Ishikawa (cell line): ENCODE results near the gene LTF.

ENCODE experiments used
- CEBPB ChIP-seq: IDR thresholded peaks from 2 replicates; pipeline ENCODE4 v1.6.1; 2012
- CREB1 ChIP-seq: IDR thresholded peaks from 2 replicates; pipeline ENCODE4 v1.6.1; 2012; ENCODE audit warnings: low read depth
- EP300 ChIP-seq: IDR thresholded peaks from 2 replicates; pipeline ENCODE4 v1.6.1; 2012; ENCODE audit warnings: borderline replicate concordance
- FOXM1 ChIP-seq: IDR thresholded peaks from 2 replicates; pipeline ENCODE4 v1.6.1; 2012; ENCODE audit warnings: low read depth, borderline replicate concordance
- TAF1 ChIP-seq: IDR thresholded peaks from 2 replicates; pipeline ENCODE4 v1.6.1; 2012; ENCODE audit warnings: low read depth, mild to moderate bottlenecking
- TCF12 ChIP-seq: IDR thresholded peaks from 2 replicates; pipeline ENCODE4 v1.6.1; 2012; ENCODE audit warnings: low read depth
- TEAD4 ChIP-seq: IDR thresholded peaks from 2 replicates; pipeline ENCODE4 v1.6.1; 2012
- YY1 ChIP-seq: IDR thresholded peaks from 2 replicates; pipeline ENCODE4 v1.6.1; 2012; ENCODE audit warnings: low read depth
- ZBTB7A ChIP-seq: IDR thresholded peaks from 2 replicates; pipeline ENCODE4 v1.6.1; 2012; ENCODE audit warnings: low read depth
- TF ChIP-seq, protein P1 (sequence below): IDR thresholded peaks from 2 replicates; pipeline ENCODE4 v1.6.1; 2012; ENCODE audit warnings: low read depth, mild to moderate bottlenecking
- TF ChIP-seq, protein P2 (sequence below): IDR thresholded peaks from 2 replicates; pipeline ENCODE4 v1.6.1; 2012
- TF ChIP-seq, protein P3 (sequence below): IDR thresholded peaks from 2 replicates; pipeline ENCODE4 v1.6.1; 2012

DNA sequence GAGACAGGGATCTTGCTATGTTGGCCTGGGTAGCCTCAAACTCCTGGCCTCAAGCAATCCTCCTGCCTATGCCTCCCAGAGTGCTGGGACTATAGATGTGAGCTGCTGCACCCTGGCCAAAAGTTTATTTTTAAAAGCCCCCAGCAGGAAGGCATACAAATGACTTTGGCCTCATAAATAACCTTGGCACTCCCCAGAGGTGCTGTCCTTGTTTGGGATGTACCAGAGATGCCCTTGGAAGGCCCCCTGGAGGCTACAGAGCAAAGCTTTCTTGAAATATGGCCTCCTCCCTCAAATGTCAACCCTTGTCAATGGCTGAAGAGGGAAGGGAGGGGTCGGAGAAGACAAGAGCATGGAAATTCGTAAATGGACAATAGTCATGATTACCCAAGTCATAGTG is 19.1 kb upstream of the LTF start:
- TF ChIP-seq YY1 (no peak), FOXM1 (no peak), TAF1 (no peak), CEBPB (no peak), TCF12 (no peak), CREB1 (no peak), TEAD4 (no peak), EP300 (no peak), ZBTB7A (no peak)
- TF ChIP-seq, protein P1, sequence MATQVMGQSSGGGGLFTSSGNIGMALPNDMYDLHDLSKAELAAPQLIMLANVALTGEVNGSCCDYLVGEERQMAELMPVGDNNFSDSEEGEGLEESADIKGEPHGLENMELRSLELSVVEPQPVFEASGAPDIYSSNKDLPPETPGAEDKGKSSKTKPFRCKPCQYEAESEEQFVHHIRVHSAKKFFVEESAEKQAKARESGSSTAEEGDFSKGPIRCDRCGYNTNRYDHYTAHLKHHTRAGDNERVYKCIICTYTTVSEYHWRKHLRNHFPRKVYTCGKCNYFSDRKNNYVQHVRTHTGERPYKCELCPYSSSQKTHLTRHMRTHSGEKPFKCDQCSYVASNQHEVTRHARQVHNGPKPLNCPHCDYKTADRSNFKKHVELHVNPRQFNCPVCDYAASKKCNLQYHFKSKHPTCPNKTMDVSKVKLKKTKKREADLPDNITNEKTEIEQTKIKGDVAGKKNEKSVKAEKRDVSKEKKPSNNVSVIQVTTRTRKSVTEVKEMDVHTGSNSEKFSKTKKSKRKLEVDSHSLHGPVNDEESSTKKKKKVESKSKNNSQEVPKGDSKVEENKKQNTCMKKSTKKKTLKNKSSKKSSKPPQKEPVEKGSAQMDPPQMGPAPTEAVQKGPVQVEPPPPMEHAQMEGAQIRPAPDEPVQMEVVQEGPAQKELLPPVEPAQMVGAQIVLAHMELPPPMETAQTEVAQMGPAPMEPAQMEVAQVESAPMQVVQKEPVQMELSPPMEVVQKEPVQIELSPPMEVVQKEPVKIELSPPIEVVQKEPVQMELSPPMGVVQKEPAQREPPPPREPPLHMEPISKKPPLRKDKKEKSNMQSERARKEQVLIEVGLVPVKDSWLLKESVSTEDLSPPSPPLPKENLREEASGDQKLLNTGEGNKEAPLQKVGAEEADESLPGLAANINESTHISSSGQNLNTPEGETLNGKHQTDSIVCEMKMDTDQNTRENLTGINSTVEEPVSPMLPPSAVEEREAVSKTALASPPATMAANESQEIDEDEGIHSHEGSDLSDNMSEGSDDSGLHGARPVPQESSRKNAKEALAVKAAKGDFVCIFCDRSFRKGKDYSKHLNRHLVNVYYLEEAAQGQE, result no peak
- TF ChIP-seq, protein P2, sequence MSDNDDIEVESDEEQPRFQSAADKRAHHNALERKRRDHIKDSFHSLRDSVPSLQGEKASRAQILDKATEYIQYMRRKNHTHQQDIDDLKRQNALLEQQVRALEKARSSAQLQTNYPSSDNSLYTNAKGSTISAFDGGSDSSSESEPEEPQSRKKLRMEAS, result no peak
- TF ChIP-seq, protein P3, sequence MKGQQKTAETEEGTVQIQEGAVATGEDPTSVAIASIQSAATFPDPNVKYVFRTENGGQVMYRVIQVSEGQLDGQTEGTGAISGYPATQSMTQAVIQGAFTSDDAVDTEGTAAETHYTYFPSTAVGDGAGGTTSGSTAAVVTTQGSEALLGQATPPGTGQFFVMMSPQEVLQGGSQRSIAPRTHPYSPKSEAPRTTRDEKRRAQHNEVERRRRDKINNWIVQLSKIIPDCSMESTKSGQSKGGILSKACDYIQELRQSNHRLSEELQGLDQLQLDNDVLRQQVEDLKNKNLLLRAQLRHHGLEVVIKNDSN, result no peak
